GM21367 (cell line): ENCODE results near the gene DOLPP1.

Experiments
- ATAC-seq: cut with Tn5 transposase; IDR thresholded peaks from one replicate; pipeline ENCODE4 v1.9.1; 2021; ENCODE audit not compliant: unreplicated experiment

Gene DOLPP1

DNA sequence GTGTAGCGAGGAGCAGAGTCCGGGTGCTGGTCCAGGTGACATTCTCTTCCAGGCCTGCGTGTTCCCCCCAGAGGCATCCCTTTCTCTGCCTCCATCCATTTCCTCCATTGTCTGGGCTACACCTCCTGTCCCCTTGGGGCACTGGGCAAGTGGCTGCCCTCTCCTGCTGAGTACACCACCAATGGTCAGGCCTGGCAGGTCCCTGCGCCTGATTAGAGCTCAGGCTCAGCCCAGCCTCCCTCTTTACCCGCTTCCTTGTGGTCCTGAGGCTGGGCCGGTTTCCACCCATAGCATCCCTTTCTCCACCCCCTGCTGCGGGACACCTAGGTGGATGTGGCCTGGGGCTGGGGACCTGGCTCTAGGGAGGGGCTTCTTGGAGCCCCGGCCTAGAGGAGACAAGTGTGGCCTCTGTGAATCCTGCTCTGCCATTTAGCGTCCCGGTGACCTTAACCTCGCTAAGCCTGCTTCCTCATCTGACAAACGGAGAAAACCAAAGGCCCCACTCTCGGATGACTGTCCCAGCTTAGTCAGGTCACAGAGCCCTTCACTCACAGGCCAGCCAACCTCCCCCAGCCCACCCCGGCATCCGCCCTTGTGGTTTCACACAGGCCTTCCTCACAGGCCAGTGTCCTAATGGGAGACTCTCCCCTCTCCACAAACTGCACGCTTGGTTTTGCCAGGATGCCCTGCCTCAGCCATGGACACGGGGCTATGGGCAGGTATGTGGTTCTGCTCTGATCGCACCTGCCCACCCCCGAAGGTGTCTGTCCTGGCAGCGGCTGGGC, 12.9 kb downstream of the DOLPP1 start:
- no peak for ATAC-seq

DNA sequence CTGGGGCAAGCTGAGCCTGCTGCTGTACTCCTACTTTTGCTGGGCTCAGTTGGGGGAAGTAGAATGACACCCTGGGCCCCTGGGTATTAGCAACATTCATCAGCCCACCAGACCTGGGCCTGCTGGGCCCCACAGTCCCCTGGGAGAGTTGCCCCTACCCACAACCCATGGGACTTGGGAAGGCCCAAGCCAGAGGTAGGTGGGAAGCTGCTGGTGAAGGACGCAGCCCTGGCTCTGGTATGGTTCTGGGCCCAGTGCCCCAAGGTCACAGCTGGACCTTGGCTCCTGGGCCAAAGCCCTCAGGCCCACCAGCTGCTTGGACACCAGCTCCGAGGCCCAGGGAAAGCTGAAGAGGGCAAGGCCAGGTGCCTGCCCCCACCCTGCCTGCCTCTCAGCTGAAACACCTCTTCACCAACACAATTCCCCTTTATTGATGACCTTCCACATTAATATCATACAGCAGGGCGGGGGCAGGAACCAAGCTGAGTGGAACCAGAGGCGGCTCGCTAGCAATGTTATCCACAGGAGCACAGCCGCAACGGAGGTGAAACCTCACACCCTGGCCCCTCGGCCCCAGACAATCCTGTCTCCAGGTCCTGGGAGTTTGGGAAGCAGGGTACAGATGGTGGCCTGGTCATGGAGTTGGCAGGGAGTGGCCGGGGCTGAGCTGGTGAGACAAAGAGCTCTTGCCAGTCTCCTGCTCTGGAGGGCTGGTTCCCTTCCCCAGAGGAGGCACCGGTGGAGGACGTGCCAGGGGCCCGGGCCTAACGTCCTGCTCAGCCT, 13.7 kb downstream of the DOLPP1 start:
- ATAC-seq: no peak

DNA sequence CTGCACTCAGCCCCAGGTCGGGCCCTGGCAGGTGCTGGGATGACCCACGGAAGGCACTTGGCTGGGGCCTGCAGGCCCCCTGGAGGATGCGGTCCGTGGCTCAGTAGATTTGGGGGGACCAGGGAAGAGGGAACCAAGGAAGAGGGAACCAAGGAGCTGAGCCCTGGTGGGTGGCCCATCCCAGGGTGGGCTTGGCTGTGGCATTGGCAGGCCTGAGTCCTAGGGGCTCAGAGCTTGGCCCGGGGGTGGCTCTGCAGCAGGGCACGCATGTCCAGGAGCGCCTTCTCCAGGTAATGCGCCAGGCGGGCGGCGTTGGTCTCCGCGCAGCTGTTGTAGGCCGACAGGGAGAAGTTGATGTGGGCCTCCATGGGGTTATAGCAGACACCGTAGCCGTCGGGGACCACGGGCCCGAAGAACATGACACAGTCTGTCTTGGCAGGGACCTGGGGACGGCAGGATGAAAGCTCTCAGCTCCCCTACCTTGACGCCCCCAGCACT, 14.3 kb downstream of the DOLPP1 start:
- no peak for ATAC-seq

DNA sequence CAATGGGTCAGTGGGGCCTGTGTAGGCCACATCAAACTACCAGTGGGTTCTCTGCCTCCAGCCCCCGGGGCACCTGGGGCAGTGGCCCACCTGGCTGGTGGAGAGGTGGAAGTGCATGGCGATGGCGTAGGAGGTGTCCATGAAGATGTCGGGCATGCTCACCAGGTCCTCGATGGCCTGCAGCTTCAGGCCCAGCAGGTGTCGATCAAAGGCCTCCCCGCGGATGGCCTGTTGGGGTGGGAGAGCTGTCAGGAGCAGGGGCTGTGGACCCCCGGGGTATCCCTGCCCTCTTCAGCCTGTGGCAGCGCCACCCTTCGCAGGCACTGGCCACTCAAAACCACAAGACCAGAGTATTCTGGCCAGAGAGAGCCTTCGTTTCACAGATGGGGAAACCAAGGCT, 15.0 kb downstream of the DOLPP1 start:
- ATAC-seq: no peak

DNA sequence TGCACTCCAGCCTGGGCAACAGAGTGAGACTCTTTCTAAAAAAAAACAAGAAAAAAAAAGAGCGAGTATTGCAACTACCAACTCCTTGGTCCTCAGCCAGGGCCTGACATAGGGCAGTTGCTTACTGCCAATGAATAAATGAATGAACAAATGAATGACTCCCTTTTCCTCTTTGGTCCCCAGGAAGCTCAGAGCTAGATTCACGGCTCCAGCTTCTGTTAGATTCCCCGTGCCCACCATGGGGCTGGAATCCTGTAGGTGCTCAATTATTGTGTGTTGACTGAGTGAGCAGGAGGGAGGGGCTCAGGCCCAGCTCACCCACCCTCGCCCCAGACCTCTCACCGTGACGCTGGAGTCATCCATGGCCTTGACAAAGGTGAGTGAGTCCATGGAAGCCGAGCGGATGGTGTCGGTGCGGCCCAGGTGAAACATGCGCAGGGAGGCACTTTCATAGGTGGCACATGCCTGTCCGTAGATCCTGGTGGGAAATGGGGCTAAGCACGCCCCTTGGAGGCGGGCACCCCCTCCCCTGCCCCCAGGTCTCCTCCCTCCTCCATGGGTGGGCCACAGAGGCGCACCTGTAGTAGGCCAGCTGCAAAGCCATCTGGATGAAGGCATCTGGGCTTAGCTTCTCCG, 16.9 kb downstream of the DOLPP1 start:
- ATAC-seq: no peak

DNA sequence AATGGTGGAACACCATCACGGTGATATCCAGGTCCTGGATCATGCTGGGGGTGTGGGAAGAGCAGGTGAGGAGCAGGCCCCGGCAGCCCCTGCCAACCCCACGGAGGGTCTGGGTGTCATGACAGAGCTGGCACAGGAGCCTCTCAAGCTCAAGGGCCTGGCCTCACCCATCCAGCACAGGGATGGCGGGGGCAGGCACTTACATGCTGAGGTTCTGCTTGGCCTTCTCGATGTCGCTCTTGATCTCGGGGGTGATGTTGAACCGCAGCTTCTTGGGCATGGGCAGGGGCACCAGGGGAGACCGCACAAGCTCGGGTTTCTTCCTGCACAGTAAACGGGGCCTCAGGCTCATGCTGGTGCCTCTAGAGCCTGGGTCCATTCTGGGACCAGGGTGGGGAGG, 17.4 kb downstream of the DOLPP1 start:
- ATAC-seq: no peak

DNA sequence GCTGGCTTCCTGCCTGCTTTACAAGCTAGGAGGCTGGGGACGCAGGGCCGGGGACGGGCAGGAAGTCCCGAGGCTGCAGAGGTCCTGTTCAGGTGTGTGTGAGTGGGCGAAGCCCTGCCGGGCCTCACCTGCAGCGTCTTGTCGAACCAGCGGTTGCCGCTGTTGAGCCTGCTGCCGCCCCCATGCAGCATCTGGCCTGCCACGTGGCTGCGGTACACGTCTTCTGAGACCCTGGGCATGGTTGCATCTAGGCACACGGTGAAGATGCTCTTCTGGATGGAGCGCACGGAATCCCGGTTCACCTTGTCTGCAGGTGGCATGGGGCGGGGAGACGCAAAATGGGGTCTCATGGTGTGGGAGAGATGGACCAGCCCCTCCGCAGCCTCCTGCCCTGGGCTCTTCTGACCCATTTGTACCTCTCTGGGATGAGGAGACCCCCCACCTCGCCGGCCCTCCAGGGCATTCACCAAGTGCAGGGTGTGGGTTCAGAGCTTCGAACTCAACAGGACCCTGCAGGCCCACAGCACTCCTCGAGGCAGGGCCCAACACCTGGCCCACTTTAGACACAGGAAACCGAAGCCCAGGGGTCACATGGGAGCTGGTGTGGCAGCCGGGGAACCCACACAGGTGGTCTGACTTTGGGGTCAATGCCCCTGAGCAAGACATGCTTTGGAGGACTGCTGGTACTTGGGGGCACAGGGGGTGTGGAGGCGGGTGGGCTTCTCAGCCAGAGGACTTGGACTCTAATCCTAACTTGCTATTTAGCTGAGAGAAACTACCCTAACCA, 19.7 kb downstream of the DOLPP1 start:
- no peak for ATAC-seq

DNA sequence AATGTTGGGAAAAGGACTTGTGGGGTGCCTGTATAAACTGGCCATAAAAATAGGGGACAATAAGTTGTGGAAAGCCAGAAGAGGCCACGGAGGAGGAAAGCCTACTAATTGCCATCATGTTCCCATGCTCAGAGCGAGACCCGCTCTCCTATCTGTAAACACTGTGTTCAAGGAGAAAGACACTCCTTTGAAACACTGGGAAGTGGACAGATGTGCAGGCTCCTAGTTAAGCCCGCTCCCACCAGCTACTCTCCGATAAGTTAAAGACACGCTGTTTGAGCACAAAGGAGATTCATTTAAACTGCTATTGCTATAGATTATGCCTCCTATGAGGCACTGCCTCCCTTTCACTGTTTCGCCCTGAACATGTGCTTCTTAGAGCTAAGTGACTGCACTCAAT, 20.4 kb downstream of the DOLPP1 start:
- ATAC-seq: no peak

DNA sequence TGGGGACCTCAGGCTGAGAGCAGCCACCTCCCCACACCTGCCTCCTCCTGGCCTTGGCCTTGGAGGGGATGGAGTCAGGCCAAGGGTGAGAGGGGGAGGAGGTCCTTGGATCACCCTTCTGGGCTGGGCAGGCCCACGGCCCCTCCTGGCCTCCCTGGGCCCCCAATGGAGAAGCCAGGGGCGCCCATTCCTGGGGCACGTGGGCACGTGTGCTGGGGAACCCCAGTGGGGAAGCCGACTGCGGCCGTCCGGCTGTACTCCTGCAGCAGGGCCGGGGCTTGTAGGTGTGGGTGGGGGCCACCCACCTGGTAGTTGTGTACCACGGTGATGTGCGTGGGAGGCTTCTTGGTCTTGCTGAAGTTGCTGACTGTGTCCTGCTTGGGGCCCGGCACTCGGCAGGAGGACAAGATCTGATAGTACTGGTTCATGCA, 21.2 kb downstream of the DOLPP1 start:
- ATAC-seq: no peak

DNA sequence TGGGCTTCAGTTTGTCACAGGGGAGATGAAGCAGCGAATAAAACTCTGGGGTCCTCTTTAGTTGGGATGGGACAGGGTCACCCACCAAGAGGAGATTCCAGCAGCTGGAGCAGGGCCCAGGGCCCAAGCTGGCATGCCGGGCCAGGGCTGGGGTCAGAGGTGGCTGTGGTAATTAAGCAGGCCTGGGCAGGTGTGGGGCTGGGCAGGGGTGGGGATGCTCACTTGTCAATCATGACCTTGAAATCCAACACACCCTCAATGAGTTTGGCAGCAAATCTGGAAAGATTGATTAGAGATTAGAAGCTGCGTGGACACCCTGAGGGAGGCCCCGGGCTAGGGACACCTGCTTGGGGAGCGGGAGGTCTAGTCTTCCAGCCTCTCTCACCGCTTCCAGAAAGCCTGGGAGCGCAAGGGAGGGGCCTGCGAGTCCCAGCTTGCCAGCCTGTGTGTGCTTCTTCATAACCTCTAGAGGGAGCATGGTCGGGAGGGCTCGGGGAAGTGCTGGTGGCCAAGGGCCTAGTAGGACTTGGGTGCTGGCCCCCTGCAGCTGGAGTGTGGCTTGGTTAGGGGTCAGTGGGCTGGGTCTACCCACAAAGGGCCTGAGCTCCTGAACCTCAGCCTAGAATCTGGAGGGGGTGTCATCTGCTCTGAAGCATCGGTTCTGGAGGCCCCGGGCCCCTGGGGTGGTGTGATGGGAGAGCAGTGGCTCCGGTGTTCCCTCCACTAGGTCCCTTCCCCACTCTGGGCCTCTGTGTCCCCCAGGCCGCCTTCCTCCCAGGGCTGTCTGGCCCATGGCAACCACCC, 22.1 kb downstream of the DOLPP1 start:
- no peak for ATAC-seq

DNA sequence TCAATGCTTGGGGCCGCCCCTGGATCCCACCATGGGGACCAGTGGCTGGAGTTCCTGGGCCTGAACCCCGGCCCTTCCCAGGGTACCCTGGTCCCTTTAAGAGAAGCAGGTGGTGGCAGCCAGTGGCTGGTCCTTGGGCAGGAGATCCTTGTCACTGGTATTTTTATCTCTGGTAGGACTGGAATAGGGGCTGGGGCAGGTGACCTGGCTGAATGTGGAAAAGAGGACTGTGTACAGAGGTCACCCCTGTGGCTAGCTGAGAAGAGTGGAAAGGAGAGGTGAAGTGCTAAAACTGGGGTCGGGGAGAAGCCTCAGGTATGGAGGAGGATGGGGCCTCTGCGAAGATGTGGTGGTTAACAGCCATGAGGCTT, 22.7 kb downstream of the DOLPP1 start:
- ATAC-seq: no peak

DNA sequence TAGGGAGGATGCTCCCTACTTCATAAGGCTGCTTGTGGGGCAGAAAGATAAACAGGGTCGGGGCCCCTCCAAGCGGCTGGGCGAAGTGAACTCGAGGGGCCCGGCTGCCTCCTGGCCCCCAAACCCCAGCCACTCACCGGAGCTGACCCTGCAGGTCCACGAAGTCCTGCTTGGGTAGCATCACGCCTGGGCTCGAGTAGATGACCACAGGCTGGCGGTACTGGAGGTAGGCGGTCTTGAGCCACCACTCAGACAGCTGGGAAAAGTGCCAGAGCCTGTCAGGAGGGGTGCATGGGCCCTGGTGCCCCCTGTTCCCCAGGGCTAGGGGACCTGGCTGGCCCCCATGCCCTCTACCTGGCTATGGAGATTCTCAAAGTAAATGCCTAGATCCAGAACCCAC, 23.1 kb downstream of the DOLPP1 start:
- no peak for ATAC-seq

DNA sequence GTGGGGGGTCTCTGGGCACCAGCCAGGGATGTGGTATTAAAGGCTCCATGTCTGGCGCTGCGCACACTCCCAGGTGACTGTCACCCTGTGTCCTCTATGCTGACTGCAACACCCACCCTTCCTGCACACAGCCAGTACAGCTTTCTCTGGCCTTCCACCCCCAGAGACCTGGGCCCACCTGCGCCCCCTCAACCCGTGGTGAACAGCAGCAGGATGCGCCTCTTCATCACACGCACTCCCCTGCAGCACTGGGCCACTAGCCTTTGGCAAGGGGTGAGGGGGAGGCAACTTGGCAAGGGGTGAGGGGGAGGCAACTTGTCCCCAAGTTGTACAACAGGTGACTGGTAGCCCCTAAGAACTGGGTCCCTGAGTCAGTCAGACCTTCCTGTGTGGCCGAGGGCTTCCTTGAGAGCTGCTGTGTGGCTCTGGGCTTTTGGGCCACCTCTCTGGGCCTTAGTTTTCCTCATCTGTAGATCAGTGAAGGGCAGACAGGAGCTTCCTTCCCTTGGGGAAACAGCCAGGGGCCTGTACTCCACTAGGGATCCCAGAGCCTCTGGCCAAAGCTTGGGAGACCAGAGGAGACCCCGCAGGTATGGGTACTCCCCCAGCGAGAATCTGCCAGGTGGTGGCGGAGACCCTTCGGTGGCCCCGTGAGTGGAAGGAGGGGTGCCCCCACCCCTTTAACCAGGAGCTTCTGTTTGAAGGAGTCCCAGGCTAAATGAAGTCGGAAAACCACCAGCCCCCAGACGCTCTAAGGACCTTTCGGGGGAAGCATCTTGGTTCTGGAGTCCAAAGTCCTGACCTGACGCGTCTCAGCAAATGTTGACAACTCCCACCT, 25.2 kb downstream of the DOLPP1 start:
- no peak for ATAC-seq

DNA sequence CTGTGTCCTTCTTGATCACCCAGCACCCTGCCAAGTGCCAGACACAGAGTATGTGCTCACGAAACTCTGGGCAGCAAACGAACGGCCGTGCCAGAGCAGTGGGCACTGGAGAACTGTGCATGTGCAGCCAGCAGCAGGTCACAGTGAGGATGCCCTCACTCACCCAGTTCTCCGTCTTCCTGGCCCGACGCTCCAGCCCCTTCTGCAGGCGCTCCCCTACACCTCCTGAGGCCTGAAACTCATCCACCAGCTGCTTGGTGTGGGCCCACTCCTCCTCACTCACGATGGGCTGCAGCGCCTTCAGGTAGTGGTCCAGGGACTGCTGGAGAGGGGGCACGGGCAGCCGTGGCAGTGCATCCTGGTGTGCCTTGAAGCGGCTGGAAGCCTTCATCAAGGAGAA, 26.7 kb downstream of the DOLPP1 start:
- ATAC-seq: no peak

DNA sequence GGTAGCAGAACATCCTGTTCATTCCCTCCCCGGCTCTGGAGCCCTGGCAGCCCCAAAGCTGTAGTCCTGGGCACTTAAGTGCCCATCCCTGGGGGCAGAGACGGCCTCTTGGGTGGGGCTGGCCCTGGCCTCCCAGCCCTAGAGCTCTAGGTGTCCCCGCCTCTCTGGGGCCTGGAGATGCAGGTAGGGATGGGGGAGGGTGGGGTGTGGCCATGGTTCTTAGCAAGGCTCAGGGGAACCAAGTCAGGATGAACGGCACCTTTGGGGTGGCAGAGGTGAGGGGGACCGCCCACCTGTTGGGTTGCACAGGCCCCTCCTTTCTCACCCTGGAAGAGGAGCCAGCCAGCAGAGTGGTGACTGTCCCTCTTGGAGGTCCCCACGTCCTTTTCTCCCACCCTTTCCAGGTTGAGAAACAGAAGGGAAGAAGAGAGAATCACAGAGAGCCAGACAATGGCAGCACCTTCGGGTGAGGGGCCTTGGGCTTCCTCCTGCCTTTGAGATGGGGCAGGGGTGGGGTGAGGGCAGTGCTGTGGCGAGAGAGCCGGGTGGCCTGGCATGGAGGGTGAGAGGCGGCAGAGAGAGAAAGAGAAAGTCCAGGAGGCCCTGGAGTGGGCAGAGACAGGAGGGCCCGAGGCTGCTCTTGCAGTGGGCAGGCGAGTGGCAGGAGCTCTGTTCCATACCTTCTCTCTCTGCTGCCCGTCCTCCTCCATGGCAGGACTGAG, 27.3 kb downstream of the DOLPP1 start:
- ATAC-seq: no peak

DNA sequence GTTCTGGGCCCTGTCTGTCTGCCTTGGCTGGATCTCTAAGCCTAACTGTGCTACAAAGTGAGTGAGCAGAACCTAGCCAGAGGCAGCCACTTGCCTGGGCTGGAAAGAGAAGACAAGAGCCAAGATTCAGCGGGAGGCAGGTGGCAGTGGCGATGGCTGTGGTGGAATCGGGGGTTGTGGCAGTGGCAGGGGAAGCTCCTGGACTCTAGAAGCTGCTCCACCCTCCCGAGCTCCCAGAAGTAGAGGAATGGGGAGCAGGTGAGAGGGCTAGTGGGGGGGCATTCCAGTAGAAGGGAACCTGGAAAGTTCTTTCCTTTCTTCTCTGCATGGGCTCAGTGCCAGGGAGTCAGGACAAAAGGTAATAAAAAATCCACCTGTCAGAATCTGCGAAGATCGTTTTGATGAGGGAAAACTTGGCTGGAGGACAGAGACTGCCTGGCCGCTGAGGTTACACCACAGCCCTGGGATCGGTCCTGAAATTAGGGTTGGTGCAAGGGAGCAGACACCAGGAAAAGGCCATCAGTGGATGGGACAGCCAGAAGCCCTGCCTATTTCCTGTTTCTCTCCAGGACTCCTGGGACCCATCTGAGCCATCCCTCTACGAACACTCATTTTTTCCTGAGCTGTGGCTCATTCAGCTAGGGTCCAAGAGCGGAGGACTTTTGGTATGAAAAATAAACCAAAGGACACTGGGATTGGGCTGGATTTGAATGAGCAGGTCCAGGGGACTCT, 28.1 kb downstream of the DOLPP1 start:
- no peak for ATAC-seq

DNA sequence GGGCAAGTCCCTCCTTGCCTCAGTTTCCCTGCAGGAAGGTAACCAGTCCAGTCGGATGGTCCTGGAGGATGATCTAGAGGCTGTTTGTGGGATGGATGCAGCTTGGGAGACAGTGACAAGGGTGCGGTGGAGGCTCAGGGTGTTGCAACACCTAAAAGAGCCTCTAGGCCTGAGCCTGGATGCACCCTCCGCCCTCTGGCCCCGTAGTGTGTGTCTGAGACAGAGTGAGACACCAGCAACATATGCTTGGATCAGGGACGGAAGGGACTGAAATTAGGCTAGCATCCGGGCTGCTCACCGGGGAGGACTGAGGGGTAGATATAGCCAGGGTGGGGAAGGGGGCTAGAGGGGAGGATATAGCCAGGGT, 28.6 kb downstream of the DOLPP1 start:
- no peak for ATAC-seq
